ENCODE measurements around the gene NBL1. TPM values are rescaled to one million over a fixed set of nuclear protein-coding genes. Genes with fewer than 3 reads are reported as not detected.

NBL1 gene
- total and polyA plus RNA-seq, 2 experiments from 2014 or later = 6.1 to 10.6 TPM

- no peak for ATAC-seq
- TF ChIP-seq EZH2 (IDR thresholded peaks at IDR 0.05; ENCODE audit: low read depth, unreplicated experiment) = no peak
- TF ChIP-seq, protein P1, sequence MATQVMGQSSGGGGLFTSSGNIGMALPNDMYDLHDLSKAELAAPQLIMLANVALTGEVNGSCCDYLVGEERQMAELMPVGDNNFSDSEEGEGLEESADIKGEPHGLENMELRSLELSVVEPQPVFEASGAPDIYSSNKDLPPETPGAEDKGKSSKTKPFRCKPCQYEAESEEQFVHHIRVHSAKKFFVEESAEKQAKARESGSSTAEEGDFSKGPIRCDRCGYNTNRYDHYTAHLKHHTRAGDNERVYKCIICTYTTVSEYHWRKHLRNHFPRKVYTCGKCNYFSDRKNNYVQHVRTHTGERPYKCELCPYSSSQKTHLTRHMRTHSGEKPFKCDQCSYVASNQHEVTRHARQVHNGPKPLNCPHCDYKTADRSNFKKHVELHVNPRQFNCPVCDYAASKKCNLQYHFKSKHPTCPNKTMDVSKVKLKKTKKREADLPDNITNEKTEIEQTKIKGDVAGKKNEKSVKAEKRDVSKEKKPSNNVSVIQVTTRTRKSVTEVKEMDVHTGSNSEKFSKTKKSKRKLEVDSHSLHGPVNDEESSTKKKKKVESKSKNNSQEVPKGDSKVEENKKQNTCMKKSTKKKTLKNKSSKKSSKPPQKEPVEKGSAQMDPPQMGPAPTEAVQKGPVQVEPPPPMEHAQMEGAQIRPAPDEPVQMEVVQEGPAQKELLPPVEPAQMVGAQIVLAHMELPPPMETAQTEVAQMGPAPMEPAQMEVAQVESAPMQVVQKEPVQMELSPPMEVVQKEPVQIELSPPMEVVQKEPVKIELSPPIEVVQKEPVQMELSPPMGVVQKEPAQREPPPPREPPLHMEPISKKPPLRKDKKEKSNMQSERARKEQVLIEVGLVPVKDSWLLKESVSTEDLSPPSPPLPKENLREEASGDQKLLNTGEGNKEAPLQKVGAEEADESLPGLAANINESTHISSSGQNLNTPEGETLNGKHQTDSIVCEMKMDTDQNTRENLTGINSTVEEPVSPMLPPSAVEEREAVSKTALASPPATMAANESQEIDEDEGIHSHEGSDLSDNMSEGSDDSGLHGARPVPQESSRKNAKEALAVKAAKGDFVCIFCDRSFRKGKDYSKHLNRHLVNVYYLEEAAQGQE (IDR thresholded peaks at IDR 0.05; ENCODE audit: unreplicated experiment) = no peak
- no peak for TF ChIP-seq NANOG (IDR thresholded peaks at IDR 0.05; ENCODE audit: borderline replicate concordance)
- TF ChIP-seq, protein P2, sequence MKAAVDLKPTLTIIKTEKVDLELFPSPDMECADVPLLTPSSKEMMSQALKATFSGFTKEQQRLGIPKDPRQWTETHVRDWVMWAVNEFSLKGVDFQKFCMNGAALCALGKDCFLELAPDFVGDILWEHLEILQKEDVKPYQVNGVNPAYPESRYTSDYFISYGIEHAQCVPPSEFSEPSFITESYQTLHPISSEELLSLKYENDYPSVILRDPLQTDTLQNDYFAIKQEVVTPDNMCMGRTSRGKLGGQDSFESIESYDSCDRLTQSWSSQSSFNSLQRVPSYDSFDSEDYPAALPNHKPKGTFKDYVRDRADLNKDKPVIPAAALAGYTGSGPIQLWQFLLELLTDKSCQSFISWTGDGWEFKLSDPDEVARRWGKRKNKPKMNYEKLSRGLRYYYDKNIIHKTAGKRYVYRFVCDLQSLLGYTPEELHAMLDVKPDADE (IDR thresholded peaks at IDR 0.05) = no peak
- TF ChIP-seq POLR2AphosphoS5 (IDR thresholded peaks at IDR 0.05; ENCODE audit: low read depth) = no peak
- no peak for TF ChIP-seq CTCF (conservative IDR thresholded peaks at IDR 0.05; ENCODE audit: low read depth in 2 of 2)
- TF ChIP-seq, protein P3, sequence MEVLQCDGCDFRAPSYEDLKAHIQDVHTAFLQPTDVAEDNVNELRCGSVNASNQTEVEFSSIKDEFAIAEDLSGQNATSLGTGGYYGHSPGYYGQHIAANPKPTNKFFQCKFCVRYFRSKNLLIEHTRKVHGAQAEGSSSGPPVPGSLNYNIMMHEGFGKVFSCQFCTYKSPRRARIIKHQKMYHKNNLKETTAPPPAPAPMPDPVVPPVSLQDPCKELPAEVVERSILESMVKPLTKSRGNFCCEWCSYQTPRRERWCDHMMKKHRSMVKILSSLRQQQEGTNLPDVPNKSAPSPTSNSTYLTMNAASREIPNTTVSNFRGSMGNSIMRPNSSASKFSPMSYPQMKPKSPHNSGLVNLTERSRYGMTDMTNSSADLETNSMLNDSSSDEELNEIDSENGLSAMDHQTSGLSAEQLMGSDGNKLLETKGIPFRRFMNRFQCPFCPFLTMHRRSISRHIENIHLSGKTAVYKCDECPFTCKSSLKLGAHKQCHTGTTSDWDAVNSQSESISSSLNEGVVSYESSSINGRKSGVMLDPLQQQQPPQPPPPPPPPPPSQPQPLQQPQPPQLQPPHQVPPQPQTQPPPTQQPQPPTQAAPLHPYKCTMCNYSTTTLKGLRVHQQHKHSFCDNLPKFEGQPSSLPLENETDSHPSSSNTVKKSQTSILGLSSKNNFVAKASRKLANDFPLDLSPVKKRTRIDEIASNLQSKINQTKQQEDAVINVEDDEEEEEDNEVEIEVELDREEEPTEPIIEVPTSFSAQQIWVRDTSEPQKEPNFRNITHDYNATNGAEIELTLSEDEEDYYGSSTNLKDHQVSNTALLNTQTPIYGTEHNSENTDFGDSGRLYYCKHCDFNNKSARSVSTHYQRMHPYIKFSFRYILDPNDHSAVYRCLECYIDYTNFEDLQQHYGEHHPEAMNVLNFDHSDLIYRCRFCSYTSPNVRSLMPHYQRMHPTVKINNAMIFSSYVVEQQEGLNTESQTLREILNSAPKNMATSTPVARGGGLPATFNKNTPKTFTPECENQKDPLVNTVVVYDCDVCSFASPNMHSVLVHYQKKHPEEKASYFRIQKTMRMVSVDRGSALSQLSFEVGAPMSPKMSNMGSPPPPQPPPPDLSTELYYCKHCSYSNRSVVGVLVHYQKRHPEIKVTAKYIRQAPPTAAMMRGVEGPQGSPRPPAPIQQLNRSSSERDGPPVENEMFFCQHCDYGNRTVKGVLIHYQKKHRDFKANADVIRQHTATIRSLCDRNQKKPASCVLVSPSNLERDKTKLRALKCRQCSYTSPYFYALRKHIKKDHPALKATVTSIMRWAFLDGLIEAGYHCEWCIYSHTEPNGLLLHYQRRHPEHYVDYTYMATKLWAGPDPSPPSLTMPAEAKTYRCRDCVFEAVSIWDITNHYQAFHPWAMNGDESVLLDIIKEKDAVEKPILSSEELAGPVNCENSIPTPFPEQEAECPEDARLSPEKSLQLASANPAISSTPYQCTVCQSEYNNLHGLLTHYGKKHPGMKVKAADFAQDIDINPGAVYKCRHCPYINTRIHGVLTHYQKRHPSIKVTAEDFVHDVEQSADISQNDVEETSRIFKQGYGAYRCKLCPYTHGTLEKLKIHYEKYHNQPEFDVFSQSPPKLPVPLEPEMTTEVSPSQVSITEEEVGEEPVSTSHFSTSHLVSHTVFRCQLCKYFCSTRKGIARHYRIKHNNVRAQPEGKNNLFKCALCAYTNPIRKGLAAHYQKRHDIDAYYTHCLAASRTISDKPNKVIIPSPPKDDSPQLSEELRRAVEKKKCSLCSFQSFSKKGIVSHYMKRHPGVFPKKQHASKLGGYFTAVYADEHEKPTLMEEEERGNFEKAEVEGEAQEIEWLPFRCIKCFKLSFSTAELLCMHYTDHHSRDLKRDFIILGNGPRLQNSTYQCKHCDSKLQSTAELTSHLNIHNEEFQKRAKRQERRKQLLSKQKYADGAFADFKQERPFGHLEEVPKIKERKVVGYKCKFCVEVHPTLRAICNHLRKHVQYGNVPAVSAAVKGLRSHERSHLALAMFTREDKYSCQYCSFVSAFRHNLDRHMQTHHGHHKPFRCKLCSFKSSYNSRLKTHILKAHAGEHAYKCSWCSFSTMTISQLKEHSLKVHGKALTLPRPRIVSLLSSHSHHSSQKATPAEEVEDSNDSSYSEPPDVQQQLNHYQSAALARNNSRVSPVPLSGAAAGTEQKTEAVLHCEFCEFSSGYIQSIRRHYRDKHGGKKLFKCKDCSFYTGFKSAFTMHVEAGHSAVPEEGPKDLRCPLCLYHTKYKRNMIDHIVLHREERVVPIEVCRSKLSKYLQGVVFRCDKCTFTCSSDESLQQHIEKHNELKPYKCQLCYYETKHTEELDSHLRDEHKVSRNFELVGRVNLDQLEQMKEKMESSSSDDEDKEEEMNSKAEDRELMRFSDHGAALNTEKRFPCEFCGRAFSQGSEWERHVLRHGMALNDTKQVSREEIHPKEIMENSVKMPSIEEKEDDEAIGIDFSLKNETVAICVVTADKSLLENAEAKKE (CRISPR knock-in tag; IDR thresholded peaks at IDR 0.05) = no peak
- TF ChIP-seq CREB1 (CRISPR knock-in tag; IDR thresholded peaks at IDR 0.05; ENCODE audit: low read depth) = no peak
- no peaks in the 10 kb centered on the region for H3K9me3 Mint-ChIP-seq
Measured at GRCh38 chr1:19648239-19648638, 4.1 kb downstream of the NBL1 start.

More at GRCh38 chr1:19648239-19648638, 4.1 kb downstream of the NBL1 start:
- Mint-ChIP-seq H3K4me1 (peaks cover 15% of the 10 kb centered on the region), H3K27ac (no peak overlapping the region), H3K36me3 (ENCODE audit: low read depth) (peaks cover 2% of the 10 kb centered on the region; the same call in 2 of the 3 replicates), H3K4me3 (no peak overlapping the region), H3K27me3 (ENCODE audit: insufficient read depth, low read depth, poor library complexity) (peaks cover 42% of the 10 kb centered on the region)
- Histone ChIP-seq H3K27ac (ENCODE audit: low read depth) (no peak overlapping the region), H3K4me1 (ENCODE audit: insufficient read depth) (peaks cover 10% of the 10 kb centered on the region), H3K27me3 (ENCODE audit: insufficient read depth) (peaks cover 25% of the 10 kb centered on the region), H3F3A (replicated peaks; ENCODE audit: low read depth) (peaks cover 5% of the 10 kb centered on the region), H3K4me3 (no peak overlapping the region), H3K36me3 (ENCODE audit: insufficient read depth) (no peaks in the 10 kb centered on the region), H3K9me2 (ENCODE audit: insufficient read depth) (no peaks in the 10 kb centered on the region), H3K79me2 (replicated peaks; ENCODE audit: insufficient read depth) (no peaks in the 10 kb centered on the region), H3K4me2 (no peak overlapping the region), H2AFZ (no peak overlapping the region), H4K20me1 (replicated peaks; ENCODE audit: insufficient read depth) (no peaks in the 10 kb centered on the region)
- no peak for DNase-seq (ENCODE audit: low spot score)

Measured in GM23338 (cell line).